Stimulated activated naive B cell treated with anti-CD40 and anti-IgM and Interleukin-4, amounts not matched to agents 10 μg/mL and 1 μg/mL and 100 μg/mL, for 72 hours (primary cell): ENCODE results near the gene PASK.
A peak's percentile ranks its signal among the peaks of the same experiment; 100 is the strongest.

ENCODE experiments used
- ATAC-seq, 2 donors: fragments of 150-1000 bp; cut with Tn5 transposase; replicated peaks; 2 replicates each; pipeline ENCODE4 v1.10.0; 2021; ENCODE audit warnings: moderate library complexity in 1 of 2
- DNase-seq: peaks from one replicate; pipeline ENCODE4 v3.0.0; 2021
- H3K27ac Mint-ChIP-seq: one replicate; pipeline ENCODE4 v1.8.0; 2022; ENCODE audit warnings: mild to moderate bottlenecking, mixed read lengths
- H3K27me3 Mint-ChIP-seq, 2 donors: one replicate each; pipeline ENCODE4 v1.8.0; 2022; ENCODE audit warnings: mixed read lengths in 2 of 2
- H3K36me3 Mint-ChIP-seq, 2 donors: one replicate each; pipeline ENCODE4 v1.8.0; 2022; ENCODE audit warnings: mixed read lengths in 2 of 2, mild to moderate bottlenecking in 1 of 2
- H3K4me1 Mint-ChIP-seq, 2 donors: one replicate each; pipeline ENCODE4 v1.8.0; 2022; ENCODE audit warnings: mixed read lengths in 2 of 2, mild to moderate bottlenecking in 1 of 2
- H3K4me3 Mint-ChIP-seq, 2 donors: one replicate each; pipeline ENCODE4 v1.8.0; 2022; ENCODE audit warnings: mild to moderate bottlenecking in 2 of 2, mixed read lengths in 2 of 2, moderate library complexity in 1 of 2
- H3K9me3 Mint-ChIP-seq, 2 donors: one replicate each; pipeline ENCODE4 v1.8.0; 2022; ENCODE audit warnings: mixed read lengths in 2 of 2, mild to moderate bottlenecking in 1 of 2

PASK gene

GRCh38 chr2:241073166-241074064 is 75.9 kb downstream of the PASK start:
- Mint-ChIP-seq H3K27me3 (no peaks in the 10 kb centered on the region), H3K27ac (peak overlapping the region; percentile 51), H3K36me3 (peaks cover 26 to 30% of the 10 kb centered on the region in 2 donors)

GRCh38 chr2:241072553-241073165 is 76.6 kb downstream of the PASK start:
- DNase-seq: no peak
- Mint-ChIP-seq H3K27me3 (no peaks in the 10 kb centered on the region), H3K27ac (peak overlapping the region; percentile 32), H3K9me3 (no peaks in the 10 kb centered on the region), H3K4me3 (no peak overlapping the region), H3K36me3 (peaks cover 26 to 30% of the 10 kb centered on the region in 2 donors), H3K4me1 (peaks cover 1 to 5% of the 10 kb centered on the region in 2 donors)
- ATAC-seq: no peak

More at GRCh38 chr2:241073166-241074064, 75.9 kb downstream of the PASK start:
- no peak for ATAC-seq
- H3K9me3 Mint-ChIP-seq: no peaks in the 10 kb centered on the region
- no peak overlapping the region for H3K4me3 Mint-ChIP-seq
- no peak for DNase-seq
- peaks cover 1 to 13% of the 10 kb centered on the region in 2 donors for H3K4me1 Mint-ChIP-seq

- Mint-ChIP-seq H3K9me3 (no peaks in the 10 kb centered on the region), H3K4me3 (no peak overlapping the region), H3K4me1 (peaks cover 0 to 1% of the 10 kb centered on the region in 2 donors), H3K27me3 (no peaks in the 10 kb centered on the region), H3K36me3 (peaks cover 24 to 26% of the 10 kb centered on the region in 2 donors), H3K27ac (peak overlapping the region; percentile 15)
- ATAC-seq: no peak
- no peak for DNase-seq
Observed at GRCh38 chr2:241072151-241072550, 77.1 kb downstream of the PASK start.

GRCh38 chr2:241071677-241072111 is 77.6 kb downstream of the PASK start:
- DNase-seq: no peak
- ATAC-seq: no peak
- Mint-ChIP-seq H3K4me1 (peaks cover 0 to 1% of the 10 kb centered on the region in 2 donors), H3K4me3 (no peak overlapping the region), H3K27ac (no peak overlapping the region), H3K9me3 (no peaks in the 10 kb centered on the region), H3K27me3 (no peaks in the 10 kb centered on the region), H3K36me3 (peaks cover 23 to 26% of the 10 kb centered on the region in 2 donors)

- Mint-ChIP-seq H3K4me1 (no peaks in the 10 kb centered on the region), H3K27me3 (no peaks in the 10 kb centered on the region), H3K36me3 (peaks cover 26 to 27% of the 10 kb centered on the region in 2 donors), H3K27ac (no peak overlapping the region), H3K9me3 (no peaks in the 10 kb centered on the region), H3K4me3 (no peak overlapping the region)
- DNase-seq (no peak), ATAC-seq (no peak)
Observed at GRCh38 chr2:241070811-241071676, 78.2 kb downstream of the PASK start.

- Mint-ChIP-seq H3K27ac (no peak overlapping the region), H3K4me3 (no peak overlapping the region), H3K36me3 (peaks cover 21 to 24% of the 10 kb centered on the region in 2 donors), H3K9me3 (no peaks in the 10 kb centered on the region), H3K27me3 (no peaks in the 10 kb centered on the region), H3K4me1 (no peaks in the 10 kb centered on the region)
- DNase-seq (no peak), ATAC-seq (no peak)
Observed at GRCh38 chr2:241070361-241070760, 78.9 kb downstream of the PASK start.

GRCh38 chr2:241069821-241070281 is 79.4 kb downstream of the PASK start:
- Mint-ChIP-seq H3K36me3 (peaks cover 16 to 19% of the 10 kb centered on the region in 2 donors), H3K27ac (no peak overlapping the region), H3K4me1 (no peaks in the 10 kb centered on the region), H3K27me3 (no peaks in the 10 kb centered on the region), H3K4me3 (no peak overlapping the region), H3K9me3 (no peaks in the 10 kb centered on the region)
- ATAC-seq (no peak), DNase-seq (no peak)

- ATAC-seq: no peak
- no peak for DNase-seq
- H3K36me3 Mint-ChIP-seq: peaks cover 12% of the 10 kb centered on the region in 2 donors
- H3K4me3 Mint-ChIP-seq: no peak overlapping the region
- H3K9me3 Mint-ChIP-seq: no peaks in the 10 kb centered on the region
- peaks cover 3% of the 10 kb centered on the region in 2 donors for H3K4me1 Mint-ChIP-seq
- peaks cover 2 to 3% of the 10 kb centered on the region in 2 donors for H3K27me3 Mint-ChIP-seq
- no peak overlapping the region for H3K27ac Mint-ChIP-seq
Observed at GRCh38 chr2:241068942-241069810, 80.1 kb downstream of the PASK start.

GRCh38 chr2:241068136-241068941 is 80.9 kb downstream of the PASK start:
- H3K36me3 Mint-ChIP-seq: peaks cover 8 to 9% of the 10 kb centered on the region in 2 donors
- no peak overlapping the region for H3K27ac Mint-ChIP-seq
- DNase-seq (no peak), ATAC-seq (no peak)
- H3K4me1 Mint-ChIP-seq: peaks cover 6 to 11% of the 10 kb centered on the region in 2 donors
- H3K27me3 Mint-ChIP-seq: peaks cover 3 to 9% of the 10 kb centered on the region in 2 donors
- H3K9me3 Mint-ChIP-seq: no peaks in the 10 kb centered on the region
- no peak overlapping the region for H3K4me3 Mint-ChIP-seq

- H3K9me3 Mint-ChIP-seq: no peaks in the 10 kb centered on the region
- H3K4me3 Mint-ChIP-seq: no peak overlapping the region
- peaks cover 6 to 11% of the 10 kb centered on the region in 2 donors for H3K4me1 Mint-ChIP-seq
- peaks cover 8 to 9% of the 10 kb centered on the region in 2 donors for H3K36me3 Mint-ChIP-seq
- no peak for DNase-seq
- H3K27me3 Mint-ChIP-seq: peaks cover 3 to 16% of the 10 kb centered on the region in 2 donors
- H3K27ac Mint-ChIP-seq: no peak overlapping the region
- ATAC-seq: no peak
Observed at GRCh38 chr2:241067501-241068135, 81.7 kb downstream of the PASK start.

GRCh38 chr2:241066893-241067341 is 82.4 kb downstream of the PASK start:
- ATAC-seq (no peak), DNase-seq (no peak)
- H3K4me3 Mint-ChIP-seq: no peak overlapping the region
- peaks cover 3 to 17% of the 10 kb centered on the region in 2 donors for H3K27me3 Mint-ChIP-seq
- peaks cover 6 to 11% of the 10 kb centered on the region in 2 donors for H3K4me1 Mint-ChIP-seq
- peaks cover 8 to 9% of the 10 kb centered on the region in 2 donors for H3K36me3 Mint-ChIP-seq
- H3K9me3 Mint-ChIP-seq: no peaks in the 10 kb centered on the region
- H3K27ac Mint-ChIP-seq: no peak overlapping the region

- no peak overlapping the region for H3K4me3 Mint-ChIP-seq
- no peak overlapping the region for H3K27ac Mint-ChIP-seq
- peaks cover 3 to 17% of the 10 kb centered on the region in 2 donors for H3K27me3 Mint-ChIP-seq
- no peak for DNase-seq
- H3K36me3 Mint-ChIP-seq: peaks cover 8 to 9% of the 10 kb centered on the region in 2 donors
- ATAC-seq: no peak
- H3K9me3 Mint-ChIP-seq: no peaks in the 10 kb centered on the region
- H3K4me1 Mint-ChIP-seq: peaks cover 6 to 11% of the 10 kb centered on the region in 2 donors
Observed at GRCh38 chr2:241066171-241066892, 82.9 kb downstream of the PASK start.
